A673 (cell line): ENCODE measurements around the gene TNIP1. TPM values are rescaled to one million over a fixed set of nuclear protein-coding genes. Genes with fewer than 3 reads are reported as not detected.

Source experiments
- BruUV-seq: library from RNA; stranded (reverse); fragments of 400-500 nt; replicated peaks from 2 replicates; lab custom pipeline; 2021; lab: Mats Ljungman, UMichigan
- CTCF ChIA-PET: fragments of 300-600 bp; sonication (Branson Sonifier 250); formaldehyde crosslinking; loops from one replicate; lab custom pipeline; 2022; ENCODE audit warnings: antibody characterized with exemption; lab: Charles Lee
- POLR2A ChIA-PET: fragments of 300-600 bp; sonication (Branson Sonifier 250); formaldehyde crosslinking; loops from one replicate; lab custom pipeline; 2022; ENCODE audit warnings: antibody characterized with exemption; ENCODE audit not compliant: low non-redundant PET; lab: Charles Lee
- DNase-seq: peaks from one replicate; pipeline ENCODE4 v3.0.0-alpha.2; 2015; ENCODE audit warnings: low spot score
- H3K27ac ChIP-seq: fragments of 200-600 bp; sonication (generic); 2 replicates; pipeline ENCODE4 v1.5.1; 2016; ENCODE audit warnings: mixed run types, low read depth, mild to moderate bottlenecking, mixed read lengths, antibody characterized with exemption, low read length; ENCODE audit not compliant: poor library complexity, severe bottlenecking
- H3K27me3 ChIP-seq: fragments of 200-600 bp; sonication (generic); replicated peaks from 2 replicates; pipeline ENCODE4 v1.6.1; 2017; ENCODE audit warnings: mixed run types, low read depth, mild to moderate bottlenecking, mixed read lengths, antibody characterized with exemption, low read length; ENCODE audit not compliant: insufficient read depth, poor library complexity
- H3K36me3 ChIP-seq: fragments of 200-600 bp; sonication (generic); 2 replicates; pipeline ENCODE4 v1.6.1; 2016; ENCODE audit warnings: mixed run types, mild to moderate bottlenecking, mixed read lengths, antibody characterized with exemption, low read length; ENCODE audit not compliant: insufficient read depth, poor library complexity, severe bottlenecking
- H3K4me1 ChIP-seq: fragments of 200-600 bp; sonication (generic); 2 replicates; pipeline ENCODE4 v1.6.1; 2017; ENCODE audit warnings: mixed run types, mild to moderate bottlenecking, mixed read lengths, antibody characterized with exemption, low read length; ENCODE audit not compliant: insufficient read depth, poor library complexity, severe bottlenecking
- H3K4me3 ChIP-seq: fragments of 200-600 bp; sonication (generic); 2 replicates; pipeline ENCODE4 v1.5.1; 2016; ENCODE audit warnings: low read depth, mixed run types, mild to moderate bottlenecking, mixed read lengths, low read length; ENCODE audit not compliant: poor library complexity, severe bottlenecking
- H3K9me3 ChIP-seq: fragments of 200-600 bp; sonication (generic); 2 replicates; pipeline ENCODE4 v1.6.1; 2016; ENCODE audit warnings: mixed run types, low read depth, mild to moderate bottlenecking, mixed read lengths, antibody characterized with exemption, low read length; ENCODE audit not compliant: poor library complexity, severe bottlenecking
- CTCF ChIP-seq: fragments of 300-800, 200-600 bp; sonication (generic); conservative IDR thresholded peaks from 2 replicates; pipeline ENCODE4 v1.5.1; 2017; ENCODE audit warnings: low read depth, mild to moderate bottlenecking, antibody characterized with exemption, low read length, moderate library complexity, mixed read lengths
- EZH2 ChIP-seq: fragments of 200-600 bp; sonication (generic); IDR thresholded peaks from 2 replicates; pipeline ENCODE4 v1.6.1; 2017; ENCODE audit warnings: borderline replicate concordance, low read depth, mild to moderate bottlenecking, mixed read lengths, antibody characterized with exemption, low read length; ENCODE audit not compliant: poor library complexity, severe bottlenecking
- intact Hi-C: fragments of 100-400 bp; cut with micrococcal nuclease; formaldehyde crosslinking; loops from one replicate; pipeline ENCODE4 v1.10.0; 2022; ENCODE audit not compliant: unreplicated experiment
- total RNA-seq: library from RNA; stranded (reverse); gene quantifications from 2 replicates; pipeline ENCODE4 v1.2.3, GENCODE V29; 2021

TNIP1 gene
- total RNA-seq, 1 experiment from 2014 or later = 33.3 TPM

GRCh38 chr5:151036556-151036955 lies 44.3 kb downstream of the TNIP1 start:
- H3K4me3 ChIP-seq = no peak overlapping the region
- TF ChIP-seq EZH2 = no peak
- no peak for TF ChIP-seq CTCF
- intact Hi-C loops = no loop called here
- H3K27me3 ChIP-seq = no peaks in the 10 kb centered on the region
- H3K27ac ChIP-seq = no peak overlapping the region
- H3K36me3 ChIP-seq = peaks cover 3% of the 10 kb centered on the region
- no peaks in the 10 kb centered on the region for H3K9me3 ChIP-seq
- no TSS peak for BruUV-seq
- ChIA-PET POLR2A (no interaction called here), CTCF (no interaction called here)
- no peaks in the 10 kb centered on the region for H3K4me1 ChIP-seq
- no peak for DNase-seq

GRCh38 chr5:151034422-151035379 lies 46.1 kb downstream of the TNIP1 start:
- POLR2A ChIA-PET = no interaction called here
- Histone ChIP-seq H3K4me1 (no peaks in the 10 kb centered on the region), H3K36me3 (peaks cover 3% of the 10 kb centered on the region), H3K27me3 (no peaks in the 10 kb centered on the region), H3K27ac (no peak overlapping the region), H3K9me3 (no peaks in the 10 kb centered on the region), H3K4me3 (no peak overlapping the region)
- no peak for DNase-seq
- CTCF ChIA-PET = no interaction called here
- intact Hi-C loops = no loop called here
- BruUV-seq = no TSS peak
- TF ChIP-seq CTCF (no peak), EZH2 (no peak)

- DNase-seq = no peak
These were observed 47.5 kb downstream of the TNIP1 start for GRCh38 chr5:151033217-151033934.

More at GRCh38 chr5:151033217-151033934, 47.5 kb downstream of the TNIP1 start:
- Histone ChIP-seq H3K27ac (no peak overlapping the region), H3K4me3 (no peak overlapping the region), H3K36me3 (peaks cover 3% of the 10 kb centered on the region), H3K4me1 (no peaks in the 10 kb centered on the region), H3K27me3 (no peaks in the 10 kb centered on the region), H3K9me3 (no peaks in the 10 kb centered on the region)
- BruUV-seq = no TSS peak
- no peak for TF ChIP-seq CTCF
- intact Hi-C loops = no loop called here
- POLR2A ChIA-PET = no interaction called here
- CTCF ChIA-PET = no interaction called here
